Psoas muscle (tissue), 8 donors: ENCODE measurements around the gene CHST11. TPM values are rescaled to one million over a fixed set of nuclear protein-coding genes. Genes with fewer than 3 reads are reported as not detected.

ENCODE experiments used
- ATAC-seq, 4 donors: fragments of 200-7000 bp; cut with Tn5 transposase; one replicate each; pipeline ENCODE4 v1.9.1; 2020; ENCODE audit warnings: moderate library complexity in 3 of 4, mild to moderate bottlenecking in 2 of 4
- DNase-seq, 2 donors: peaks; one replicate each; pipeline ENCODE4 v3.0.0-alpha.2; 2020
- H3K27ac ChIP-seq: fragments of 200-600 bp; one replicate; pipeline ENCODE4 v1.8.0; 2022
- H3K27me3 ChIP-seq, 3 donors: fragments of 200-600 bp in 1 of 3; one replicate each; pipeline versions ENCODE4 v1.6.1 to v1.8.0; 2013 to 2022; ENCODE audit warnings: low read length in 2 of 3, mild to moderate bottlenecking in 2 of 3, moderate library complexity in 1 of 3; ENCODE audit not compliant: insufficient read depth in 3 of 3
- H3K36me3 ChIP-seq, 2 donors: fragments of 200-600 bp in 1 of 2; one replicate each; pipeline versions ENCODE4 v1.6.1 to v1.8.0; 2013 to 2022; ENCODE audit warnings: low read depth in 1 of 2, mild to moderate bottlenecking in 1 of 2, moderate library complexity in 1 of 2; ENCODE audit not compliant: insufficient read depth in 1 of 2
- H3K4me1 ChIP-seq: fragments of 200-600 bp; one replicate; pipeline ENCODE4 v1.8.0; 2022
- H3K4me3 ChIP-seq: fragments of 200-600 bp; one replicate; pipeline ENCODE4 v1.8.0; 2022; ENCODE audit warnings: mild to moderate bottlenecking
- H3K9me3 ChIP-seq: fragments of 200-600 bp; one replicate; pipeline ENCODE4 v1.8.0; 2022
- CTCF ChIP-seq: fragments of 200-600 bp; IDR thresholded peaks from one replicate; pipeline ENCODE4 v1.8.0; 2022; ENCODE audit warnings: antibody characterized with exemption
- WGBS, 3 donors: extraction: QIAGEN DNeasy Blood & Tissue Kit; methylation state at CpG; one replicate each; pipeline versions ENCODE4 v1.1.6 to v1.1.7; 2013; 5-methylcytosine and 5-hydroxymethylcytosine counted together
- intact Hi-C, 2 donors: fragments of 100-400 bp; cut with DNase I; formaldehyde crosslinking; loops; one replicate each; pipeline versions ENCODE4 v1.11.0 to v1.14.2; 2022
- polyA plus RNA-seq, 3 donors: library from polyadenylated mRNA; stranded (reverse); fragments of 200-250 nt; gene quantifications; one replicate each; pipeline ENCODE4 v1.2.3, GENCODE V29; 2013
- total RNA-seq, 4 donors: library from RNA; stranded (reverse); fragmentation: NEBNext Ultra II Directional in 2 of 4; extraction: Animal tissue kit (Norgen Biotek cat#: 25700) in 2 of 4; gene quantifications; one replicate each; pipeline versions ENCODE4 v1.2.1 to v1.2.4, GENCODE V29; 2021 to 2023
- donor health status: healthy with polysubstance abuse.
- donor health status: DM: no; HTN: no; CAD: no; lungs with moderate emphysema.
- donor health status: Bipolar disorder and iron deficiency.
- donor health status: healthy.
- donor health status: DM: yes; HTN: yes; CAD: no.
- donor health status: DM: no; HTN: no; CAD: no.
- donor health status: DM: no; HTN: no; CAD: no.
- donor health status: DM: yes; HTN: yes; CAD: no.

Gene CHST11
- total and polyA plus RNA-seq, 7 donors, result 0.52 to 1.6 (median 1.0) TPM

DNA sequence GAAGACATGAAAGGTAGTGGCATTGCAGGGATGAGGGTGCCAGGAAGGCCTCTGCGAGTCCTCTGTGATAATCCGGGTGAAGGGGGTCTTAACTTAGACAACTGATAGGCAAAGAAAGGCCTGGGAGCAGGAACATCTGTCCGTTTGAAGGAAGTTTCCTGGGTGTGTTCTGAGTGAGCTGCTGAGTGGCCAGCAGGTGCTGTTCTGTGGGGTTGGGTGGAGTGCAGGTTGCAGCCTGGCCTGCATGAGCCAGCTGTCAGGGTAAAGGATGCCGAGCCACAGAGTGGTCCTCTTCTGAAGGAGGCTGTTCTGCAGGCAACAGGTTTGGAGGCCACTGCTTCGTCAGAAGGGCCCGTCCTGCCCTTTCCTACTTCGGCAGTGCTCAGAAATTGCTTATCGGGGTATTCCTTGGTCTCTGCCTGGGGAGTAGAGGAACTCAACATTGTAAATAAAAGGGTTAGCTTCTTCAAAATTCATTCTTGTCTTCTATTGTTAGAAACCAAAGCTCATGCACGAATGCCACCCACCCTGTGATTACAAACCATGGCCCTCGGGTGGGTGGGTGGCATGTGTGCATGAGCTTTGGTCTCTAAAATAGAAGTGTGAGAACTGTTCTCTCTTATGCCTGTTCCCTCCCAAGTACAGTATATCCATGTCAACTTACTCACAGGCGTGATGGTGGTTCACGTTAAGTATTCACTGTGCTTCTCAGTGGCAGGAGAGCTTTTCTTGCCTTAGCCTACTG, 118.9 kb downstream of the CHST11 start:
- H3K27me3 ChIP-seq, result no peaks in the 10 kb centered on the region
- no peak overlapping the region for H3K4me3 ChIP-seq
- 94 to 95% (median 94%) methylated on average over 12 of the region's 12 CpGs for WGBS, 3 donors
- intact Hi-C loops, result no loop called here
- H3K4me1 ChIP-seq, result no peaks in the 10 kb centered on the region
- TF ChIP-seq CTCF, result no peak
- H3K27ac ChIP-seq, result no peak overlapping the region
- ATAC-seq (no peak), DNase-seq (no peak)
- H3K36me3 ChIP-seq, result no peaks in the 10 kb centered on the region
- H3K9me3 ChIP-seq, result no peaks in the 10 kb centered on the region

GRCh38 chr12:104576187-104576778, 119.5 kb downstream of the CHST11 start:
- Histone ChIP-seq H3K27ac (no peak overlapping the region), H3K4me3 (no peak overlapping the region), H3K36me3 (no peaks in the 10 kb centered on the region), H3K4me1 (no peaks in the 10 kb centered on the region), H3K27me3 (no peaks in the 10 kb centered on the region), H3K9me3 (no peaks in the 10 kb centered on the region)
- ATAC-seq (no peak), DNase-seq (no peak)
- no peak for TF ChIP-seq CTCF
- 94 to 97% (median 95%) methylated on average over 6 of the region's 6 CpGs for WGBS, 3 donors
- intact Hi-C loops, result no loop called here

DNA sequence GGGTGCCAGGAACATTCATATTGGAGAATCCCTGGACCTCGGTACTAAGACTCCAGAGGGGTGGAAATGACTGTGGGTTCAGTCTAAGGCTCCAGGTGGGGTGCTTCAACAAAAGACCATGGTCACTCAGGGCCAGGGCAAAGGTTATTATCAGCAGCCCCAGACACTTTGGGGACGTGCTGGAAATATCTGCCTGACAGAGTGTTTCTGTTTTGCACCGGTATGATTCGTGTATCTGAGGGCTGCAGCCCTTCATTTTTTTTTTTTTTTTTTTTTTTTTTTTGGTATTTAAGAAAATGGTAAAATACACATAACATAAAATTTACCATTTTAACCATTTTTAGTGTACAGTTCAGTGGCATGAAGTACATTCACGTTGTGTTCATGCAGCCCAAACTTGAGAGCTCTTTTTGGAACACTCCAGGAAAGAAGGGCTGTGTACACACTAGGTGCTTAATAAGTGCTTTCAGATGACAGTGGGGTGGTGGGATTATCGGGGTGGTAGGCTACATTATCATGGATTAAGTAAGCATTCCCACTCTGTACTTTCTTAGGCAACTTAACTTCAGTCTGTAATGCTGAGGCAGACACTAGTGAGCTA, 120.3 kb downstream of the CHST11 start:
- no peaks in the 10 kb centered on the region for H3K9me3 ChIP-seq
- no peak overlapping the region for H3K4me3 ChIP-seq
- ATAC-seq, result peak in 1 of 4 donors; percentile 32
- no peak overlapping the region for H3K27ac ChIP-seq
- H3K36me3 ChIP-seq, result no peaks in the 10 kb centered on the region
- no peak for TF ChIP-seq CTCF
- WGBS, 3 donors, result 62 to 69% (median 66%) methylated on average over 6 of the region's 6 CpGs
- no peak for DNase-seq
- H3K27me3 ChIP-seq, result no peaks in the 10 kb centered on the region
- intact Hi-C loops, result no loop called here
- no peaks in the 10 kb centered on the region for H3K4me1 ChIP-seq

DNA sequence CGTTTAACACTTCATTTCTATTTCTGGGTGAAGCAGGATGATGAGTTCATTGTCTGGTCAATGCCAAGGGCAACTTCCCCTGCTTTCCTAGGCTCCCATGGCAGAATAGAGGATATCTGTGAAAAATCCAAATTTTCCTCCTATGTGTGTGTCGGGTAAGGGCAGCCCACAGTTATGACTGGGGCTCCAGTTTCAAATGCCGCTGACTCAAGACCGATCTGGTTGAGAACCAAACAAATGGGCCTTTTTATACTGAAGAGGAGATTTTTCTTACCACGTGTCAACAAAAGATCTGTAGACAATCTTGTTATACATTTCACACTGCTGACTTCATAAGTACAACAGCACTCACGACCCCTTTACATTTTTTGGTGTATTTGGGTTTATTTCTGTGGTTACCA, 120.8 kb downstream of the CHST11 start:
- no peak for TF ChIP-seq CTCF
- ATAC-seq (peak in 1 of 4 donors; percentile 37), DNase-seq (no peak)
- WGBS, 3 donors, result 32 to 48% (median 33%) methylated on average over 6 of the region's 6 CpGs
- no peaks in the 10 kb centered on the region for H3K9me3 ChIP-seq
- no peaks in the 10 kb centered on the region for H3K27me3 ChIP-seq
- no peak overlapping the region for H3K27ac ChIP-seq
- intact Hi-C loops, result no loop called here
- H3K36me3 ChIP-seq, result no peaks in the 10 kb centered on the region
- no peaks in the 10 kb centered on the region for H3K4me1 ChIP-seq
- no peak overlapping the region for H3K4me3 ChIP-seq
